Choroid plexus epithelial cell (primary cell): ENCODE results near the gene GNAT3.

Experiments
- DNase-seq: peaks from one replicate; pipeline ENCODE4 v3.0.0-alpha.2; 2010; ENCODE audit warnings: low read depth
- H3K4me3 ChIP-seq: 2 replicates; pipeline ENCODE4 v1.5.1; 2011; ENCODE audit warnings: low read depth, mild to moderate bottlenecking, control low read depth, low read length, moderate library complexity
- TF ChIP-seq, protein P1 (sequence below): conservative IDR thresholded peaks from 2 replicates; pipeline ENCODE4 v1.5.1; 2011; ENCODE audit warnings: low read depth, mild to moderate bottlenecking, control low read depth, inconsistent platforms, low read length, moderate library complexity

The GNAT3 gene

DNA sequence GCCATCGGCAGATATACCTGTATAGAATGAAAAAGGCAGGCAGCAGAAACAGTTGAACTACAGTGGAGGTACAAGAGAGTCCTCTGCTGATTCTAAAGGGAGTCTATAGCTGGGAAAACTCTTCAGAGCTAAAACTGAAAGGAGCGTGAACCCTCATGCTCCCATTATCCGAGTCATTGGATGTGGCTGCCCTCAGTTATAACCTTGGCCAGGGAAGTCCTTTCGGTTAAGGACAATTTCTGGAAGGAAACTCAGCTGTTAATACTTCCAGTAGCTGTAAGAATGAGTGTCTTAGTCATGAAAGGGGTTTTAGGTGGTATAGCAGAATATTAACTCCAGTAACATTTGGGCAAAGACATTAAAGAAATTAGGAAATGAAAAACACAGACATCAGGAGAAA is 14.6 kb upstream of the GNAT3 start:
- TF ChIP-seq, protein P1, sequence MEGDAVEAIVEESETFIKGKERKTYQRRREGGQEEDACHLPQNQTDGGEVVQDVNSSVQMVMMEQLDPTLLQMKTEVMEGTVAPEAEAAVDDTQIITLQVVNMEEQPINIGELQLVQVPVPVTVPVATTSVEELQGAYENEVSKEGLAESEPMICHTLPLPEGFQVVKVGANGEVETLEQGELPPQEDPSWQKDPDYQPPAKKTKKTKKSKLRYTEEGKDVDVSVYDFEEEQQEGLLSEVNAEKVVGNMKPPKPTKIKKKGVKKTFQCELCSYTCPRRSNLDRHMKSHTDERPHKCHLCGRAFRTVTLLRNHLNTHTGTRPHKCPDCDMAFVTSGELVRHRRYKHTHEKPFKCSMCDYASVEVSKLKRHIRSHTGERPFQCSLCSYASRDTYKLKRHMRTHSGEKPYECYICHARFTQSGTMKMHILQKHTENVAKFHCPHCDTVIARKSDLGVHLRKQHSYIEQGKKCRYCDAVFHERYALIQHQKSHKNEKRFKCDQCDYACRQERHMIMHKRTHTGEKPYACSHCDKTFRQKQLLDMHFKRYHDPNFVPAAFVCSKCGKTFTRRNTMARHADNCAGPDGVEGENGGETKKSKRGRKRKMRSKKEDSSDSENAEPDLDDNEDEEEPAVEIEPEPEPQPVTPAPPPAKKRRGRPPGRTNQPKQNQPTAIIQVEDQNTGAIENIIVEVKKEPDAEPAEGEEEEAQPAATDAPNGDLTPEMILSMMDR: no peak
- no peak for DNase-seq

DNA sequence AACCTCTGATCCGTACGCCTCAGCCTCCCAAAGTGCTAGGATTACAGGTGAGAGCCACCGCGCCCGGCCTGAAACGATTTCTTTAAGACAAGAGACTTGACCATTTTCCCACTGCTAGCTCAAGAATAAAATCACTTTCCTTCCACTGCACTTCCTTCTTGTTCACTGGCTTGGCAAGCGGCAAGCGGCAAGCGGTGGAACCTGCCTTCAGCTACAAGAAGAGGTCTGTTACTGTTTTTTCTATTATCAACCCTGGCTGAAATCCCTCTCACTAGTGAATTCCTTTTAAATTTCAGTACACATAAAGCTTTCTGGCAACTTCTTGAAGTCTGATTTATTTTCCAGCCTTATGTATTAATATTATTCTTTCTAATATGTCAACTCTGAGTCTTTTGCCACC is 12.8 kb upstream of the GNAT3 start:
- no peak overlapping the region for H3K4me3 ChIP-seq
- DNase-seq: no peak
- TF ChIP-seq, protein P1: no peak

More for the DNA sequence above, 14.6 kb upstream of the GNAT3 start:
- no peak overlapping the region for H3K4me3 ChIP-seq

DNA sequence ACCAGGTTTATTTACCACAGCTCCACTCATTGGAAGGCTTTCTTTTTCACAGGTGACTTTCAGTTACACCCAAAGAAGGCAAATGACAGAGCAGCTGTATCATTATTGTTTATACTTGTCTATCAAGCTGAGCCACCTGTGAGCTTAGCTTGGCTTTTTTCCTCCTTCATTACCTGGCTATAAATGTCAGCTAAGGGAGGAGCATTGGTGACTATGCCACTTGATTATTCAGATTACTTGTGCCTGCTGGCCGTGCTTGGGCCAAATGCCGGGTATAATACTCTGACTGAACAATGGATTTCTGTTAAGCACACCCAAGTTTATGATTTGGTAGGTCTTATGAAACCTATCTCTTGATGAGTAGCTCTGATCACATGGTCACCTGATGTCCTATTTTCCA is 9.9 kb upstream of the GNAT3 start:
- no peak overlapping the region for H3K4me3 ChIP-seq
- TF ChIP-seq, protein P1: no peak
- no peak for DNase-seq

DNA sequence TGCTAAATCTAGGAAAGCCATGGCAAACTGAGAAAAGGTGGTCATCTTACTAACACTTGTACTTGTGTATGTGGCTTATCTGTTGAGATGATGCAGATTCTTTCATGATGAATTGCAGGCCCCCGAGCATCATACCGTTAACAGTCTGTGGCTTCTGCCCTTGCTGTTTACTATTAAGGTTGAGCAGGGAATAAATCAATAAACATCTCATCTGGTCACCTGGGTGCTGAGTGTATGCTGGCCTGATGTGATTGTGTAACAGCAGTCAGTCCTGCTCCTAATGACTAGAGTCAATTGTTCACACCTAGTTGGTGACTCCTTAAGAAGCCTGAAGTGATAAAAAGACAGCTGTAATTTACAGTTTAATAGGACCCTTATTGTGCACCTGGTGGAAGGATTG is 8.3 kb upstream of the GNAT3 start:
- DNase-seq: no peak
- TF ChIP-seq, protein P1: no peak

DNA sequence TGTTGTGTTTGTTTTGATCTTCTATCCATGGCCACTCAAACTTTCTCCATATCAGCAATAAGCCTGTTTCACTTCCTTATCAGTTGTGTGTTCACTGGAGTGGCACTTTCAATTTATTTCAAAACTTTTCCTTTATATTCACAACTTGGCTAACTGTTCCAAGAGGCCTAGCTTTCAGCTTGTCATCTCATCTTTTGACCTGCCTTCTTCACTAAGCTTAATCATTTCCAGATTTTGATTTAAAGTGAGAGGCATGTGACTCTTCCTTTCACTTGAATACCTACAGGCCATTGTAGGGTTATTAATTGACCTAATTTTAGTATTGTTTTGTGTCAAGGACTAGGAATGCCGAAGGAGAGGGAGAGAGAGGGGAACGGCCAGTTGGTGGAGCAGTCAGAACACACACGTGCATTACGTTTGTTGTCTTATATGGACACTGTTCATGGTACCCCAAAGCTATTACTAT is 5.5 kb upstream of the GNAT3 start:
- TF ChIP-seq, protein P1: no peak
- H3K4me3 ChIP-seq: no peak overlapping the region
- no peak for DNase-seq

More for the DNA sequence above, 8.3 kb upstream of the GNAT3 start:
- no peak overlapping the region for H3K4me3 ChIP-seq

DNA sequence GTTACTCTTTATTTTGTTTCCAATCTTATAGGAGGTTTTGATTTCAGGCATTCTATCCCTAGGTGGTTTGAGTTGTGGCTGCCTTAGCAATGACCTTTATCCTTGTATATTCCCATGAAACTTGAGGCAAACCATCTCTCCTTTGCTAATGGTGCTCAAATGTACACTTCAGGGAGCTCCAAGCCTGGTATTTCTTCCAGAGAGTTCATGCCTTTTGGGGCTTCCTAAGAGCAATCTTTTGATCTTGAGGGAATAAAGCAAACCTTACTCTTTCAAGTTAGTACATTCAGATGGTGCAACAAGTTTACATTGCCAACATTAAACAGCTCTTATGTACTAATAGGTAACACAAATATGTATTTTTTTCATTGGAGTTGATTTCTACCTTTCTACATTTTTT is 3.4 kb upstream of the GNAT3 start:
- no peak for DNase-seq
- TF ChIP-seq, protein P1: no peak
- H3K4me3 ChIP-seq: no peak overlapping the region

DNA sequence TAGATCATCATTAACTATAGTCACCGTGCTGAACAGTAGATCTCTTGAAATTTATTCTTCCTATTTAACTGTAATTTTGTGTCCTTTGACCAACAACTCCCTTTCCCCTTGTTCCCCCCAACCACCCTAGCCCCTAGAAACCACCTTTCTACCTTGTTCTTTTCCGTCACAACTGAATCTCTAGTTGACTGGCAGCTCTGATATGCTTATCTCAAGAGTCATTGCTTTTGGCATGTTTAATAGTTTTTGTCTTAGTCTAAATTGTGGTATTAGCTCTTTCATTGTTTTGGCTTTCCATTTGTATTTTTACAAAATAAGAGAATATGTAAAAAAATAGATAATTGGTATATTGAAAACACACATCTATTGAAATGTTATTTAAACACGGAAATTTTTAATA is 1.8 kb downstream of the GNAT3 start:
- DNase-seq: no peak
- no peak overlapping the region for H3K4me3 ChIP-seq
- TF ChIP-seq, protein P1: no peak
